Stimulated activated effector memory CD8-positive, alpha-beta T cell treated with anti-CD3 and anti-CD28 coated beads, Interleukin-12 subunit alpha, Interleukin-12 subunit beta, amount 100 ng/mL, for 72 hours (primary cell): Measurements from ENCODE around the gene DPP9.
A peak's percentile ranks its signal among the peaks of the same experiment; 100 is the strongest.

ENCODE experiments used
- ATAC-seq: fragments of 150-1000 bp; cut with Tn5 transposase; 2 replicates; pipeline ENCODE4 v1.10.0; 2021
- DNase-seq, 2 donors: peaks; one replicate each; pipeline ENCODE4 v3.0.0; 2021 to 2022; ENCODE audit warnings: low spot score in 2 of 2
- H3K27ac Mint-ChIP-seq: one replicate; pipeline ENCODE4 v1.8.0; 2022; ENCODE audit warnings: mild to moderate bottlenecking, mixed read lengths
- H3K36me3 Mint-ChIP-seq: one replicate; pipeline ENCODE4 v1.8.0; 2022; ENCODE audit warnings: mild to moderate bottlenecking, mixed read lengths
- H3K4me1 Mint-ChIP-seq: one replicate; pipeline ENCODE4 v1.8.0; 2022; ENCODE audit warnings: mixed read lengths
- H3K4me3 Mint-ChIP-seq: one replicate; pipeline ENCODE4 v1.8.0; 2022; ENCODE audit warnings: mild to moderate bottlenecking, mixed read lengths
- H3K9me3 Mint-ChIP-seq: one replicate; pipeline ENCODE4 v1.8.0; 2022; ENCODE audit warnings: mixed read lengths

The DPP9 gene

DNA sequence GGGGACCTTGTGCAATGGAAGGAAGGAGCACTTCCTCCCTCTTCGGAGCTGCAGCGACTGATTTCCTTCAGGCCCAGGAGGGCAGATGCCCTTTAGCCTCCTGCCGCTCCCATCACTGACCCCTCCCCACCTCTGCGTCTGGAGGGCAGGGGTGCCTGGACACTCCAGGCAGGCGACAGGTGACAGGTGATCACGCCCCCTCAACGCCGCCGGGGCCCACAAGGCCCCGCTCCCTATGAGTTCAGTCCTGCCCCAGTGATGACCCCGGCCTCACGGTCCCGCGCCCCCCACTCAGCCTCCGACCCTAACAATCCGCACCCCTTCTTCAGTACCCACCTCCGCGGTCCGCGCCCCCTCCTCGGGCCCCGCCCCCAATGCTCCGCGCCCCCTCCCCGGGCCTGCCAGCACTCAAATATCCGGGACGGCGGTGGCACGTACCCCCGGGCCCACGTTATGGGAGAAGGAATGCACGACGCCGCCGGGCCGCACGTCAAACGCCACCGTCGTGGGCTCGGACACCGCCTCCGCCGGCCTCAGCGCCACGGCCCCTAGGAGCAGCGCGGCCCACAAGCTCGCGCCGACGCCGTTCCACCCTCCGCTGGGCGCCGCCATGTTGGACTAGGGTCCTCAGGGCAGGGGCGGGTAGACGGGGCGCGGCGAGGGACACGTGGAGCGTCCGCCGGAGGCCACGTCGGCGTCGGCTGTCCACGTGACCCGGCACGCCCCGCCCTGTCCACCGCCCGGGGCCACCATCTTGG is 53.7 kb downstream of the DPP9 start, which contains the start of gene MYDGF:
Gene MYDGF (minus strand): TSS at position 620 of the 758 bp plus-strand sequence. CDS start 8 bp downstream, at position 612.
- Mint-ChIP-seq H3K27ac (peak within 1 kb of the TSS; percentile 94), H3K4me1 (peaks cover 10% of the 10 kb centered on the region), H3K36me3 (peaks cover 62% of the 10 kb centered on the region), H3K4me3 (peak within 1 kb of the TSS; percentile 83), H3K9me3 (no peaks in the 10 kb centered on the region)
- DNase-seq (peak; percentile 86 to 95), ATAC-seq (peak; percentile 98)

DNA sequence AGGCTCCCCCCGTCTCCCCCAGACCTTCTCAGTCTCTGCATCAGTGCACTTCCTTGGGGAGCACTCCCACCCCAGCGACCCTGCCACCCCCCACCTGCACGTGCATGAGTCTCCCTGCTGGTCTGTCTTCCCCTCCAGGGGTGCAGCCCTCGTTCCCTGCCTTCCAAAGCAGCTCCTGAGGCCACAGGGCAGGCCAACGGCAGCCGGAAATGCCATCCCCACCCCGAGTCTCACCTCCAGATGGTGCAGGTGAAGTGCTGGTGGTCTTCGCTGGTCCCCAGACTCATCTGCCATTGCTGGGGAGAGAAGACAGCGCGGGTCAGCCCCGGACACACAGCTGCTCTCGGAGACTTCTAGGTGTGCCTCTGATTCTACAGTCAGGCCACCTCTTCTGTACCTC is 59.0 kb downstream of the DPP9 start:
- peaks cover 31% of the 10 kb centered on the region for H3K4me1 Mint-ChIP-seq
- H3K4me3 Mint-ChIP-seq: no peak overlapping the region
- H3K36me3 Mint-ChIP-seq: peaks cover 91% of the 10 kb centered on the region
- H3K9me3 Mint-ChIP-seq: no peaks in the 10 kb centered on the region
- ATAC-seq (no peak), DNase-seq (no peak)
- peak overlapping the region; percentile 67 for H3K27ac Mint-ChIP-seq

DNA sequence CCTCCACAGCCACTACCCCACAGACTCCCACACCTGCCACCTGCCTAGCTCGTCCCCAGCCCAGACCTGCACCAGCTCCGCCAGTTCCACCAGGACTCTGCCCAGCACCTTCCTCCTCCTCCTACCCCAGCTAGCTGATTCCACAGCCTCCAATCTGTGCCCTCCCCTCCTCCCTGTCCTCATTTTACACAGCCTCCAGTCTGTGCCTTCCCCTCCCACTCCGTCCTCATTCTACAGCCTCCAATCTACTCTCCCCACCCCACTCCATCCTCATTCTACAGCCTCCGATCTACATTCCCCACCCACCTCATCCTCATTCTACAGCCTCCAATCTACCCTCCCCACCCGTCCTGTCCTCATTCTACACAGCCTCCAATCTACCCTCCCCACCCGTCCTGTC is 60.8 kb downstream of the DPP9 start:
- Mint-ChIP-seq H3K4me1 (peaks cover 25% of the 10 kb centered on the region), H3K4me3 (no peak overlapping the region), H3K9me3 (no peaks in the 10 kb centered on the region), H3K27ac (no peak overlapping the region), H3K36me3 (peaks cover 91% of the 10 kb centered on the region)
- DNase-seq: no peak
- no peak for ATAC-seq

DNA sequence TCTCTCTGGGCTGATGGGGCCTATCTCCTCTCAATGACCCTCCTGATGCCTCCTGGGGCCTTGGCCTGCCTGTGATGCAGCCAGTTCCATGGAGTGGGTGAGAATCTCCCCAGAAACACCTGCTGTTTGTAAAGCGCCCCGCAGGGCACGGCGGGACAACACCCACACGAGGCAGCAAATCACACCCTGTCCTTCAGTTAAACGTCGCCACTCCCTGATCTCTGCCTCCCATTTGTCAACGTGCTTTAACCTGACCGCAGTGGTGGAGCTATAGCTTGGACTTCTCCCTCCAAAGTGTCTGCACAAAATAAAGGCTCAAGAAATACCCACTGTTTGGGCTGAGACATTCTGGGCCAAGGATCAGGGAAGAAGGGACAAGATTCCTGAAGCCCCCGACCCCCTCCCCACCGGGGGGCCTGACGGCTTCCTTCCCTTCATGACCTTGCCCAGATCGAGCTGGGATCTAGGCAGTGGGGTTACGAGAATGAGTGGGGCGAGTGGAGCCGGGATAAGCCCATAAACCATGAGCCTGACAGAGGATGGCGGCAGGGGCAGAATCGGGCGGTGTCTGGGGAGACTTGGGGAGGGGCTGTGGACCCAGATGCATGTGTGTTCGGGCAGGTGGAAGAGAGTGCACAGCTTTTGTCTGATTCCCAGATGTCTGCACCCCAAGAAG is 61.5 kb downstream of the DPP9 start:
- Mint-ChIP-seq H3K27ac (peak overlapping the region; percentile 83), H3K36me3 (peaks cover 91% of the 10 kb centered on the region), H3K4me1 (peaks cover 25% of the 10 kb centered on the region), H3K9me3 (no peaks in the 10 kb centered on the region), H3K4me3 (no peak overlapping the region)
- ATAC-seq: no peak
- no peak for DNase-seq

DNA sequence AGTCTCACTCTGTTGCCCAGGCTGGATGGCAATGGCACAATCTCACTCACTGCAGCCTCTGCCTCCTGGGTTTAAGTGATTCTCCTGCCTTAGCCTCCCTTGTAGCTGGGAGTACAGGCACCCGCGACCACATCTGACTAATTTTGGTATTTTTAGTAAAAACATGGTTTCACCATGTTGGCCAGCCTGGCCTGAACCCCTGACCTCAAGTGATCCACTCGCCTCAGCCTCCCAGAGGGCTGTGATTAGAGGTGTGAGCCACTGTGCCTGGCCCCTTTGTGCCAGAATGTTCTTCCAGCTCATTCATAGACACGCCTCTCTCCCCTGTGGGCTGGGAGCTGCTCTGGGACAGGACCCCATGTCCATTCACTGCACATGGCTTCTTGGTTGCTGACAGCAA is 62.6 kb downstream of the DPP9 start:
- H3K36me3 Mint-ChIP-seq: peaks cover 91% of the 10 kb centered on the region
- peak; percentile 45 for ATAC-seq
- peaks cover 25% of the 10 kb centered on the region for H3K4me1 Mint-ChIP-seq
- H3K4me3 Mint-ChIP-seq: no peak overlapping the region
- peak overlapping the region; percentile 83 for H3K27ac Mint-ChIP-seq
- H3K9me3 Mint-ChIP-seq: no peaks in the 10 kb centered on the region
- DNase-seq: no peak

DNA sequence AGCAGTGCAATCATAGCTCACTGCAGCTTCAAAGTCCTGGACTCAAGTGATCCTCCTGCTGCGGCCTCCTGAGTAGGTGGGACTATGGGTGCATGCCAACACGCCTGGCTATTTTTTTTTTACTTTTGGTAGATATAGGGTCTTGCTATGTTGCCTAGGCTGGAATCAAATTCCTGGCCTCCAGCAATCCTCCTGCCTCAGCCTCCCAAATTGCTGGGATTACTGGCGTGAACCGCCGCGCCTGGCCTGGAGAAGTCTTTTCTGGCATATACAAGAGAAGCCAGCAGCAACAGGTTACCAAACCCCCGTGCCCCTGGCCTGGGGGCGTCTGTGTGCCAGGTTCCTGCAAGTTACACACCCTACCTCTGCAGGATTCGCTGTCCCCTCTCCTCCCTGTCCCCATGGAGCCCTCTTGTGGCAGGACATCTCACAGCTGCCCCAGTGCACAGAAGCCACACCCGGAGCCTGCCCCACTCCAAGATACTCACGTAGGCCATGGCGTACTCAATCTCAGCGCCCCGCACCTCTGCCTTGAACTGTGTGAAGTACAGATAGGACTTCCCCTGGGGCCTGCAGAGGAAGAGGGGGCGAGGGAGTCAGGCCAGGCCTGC is 63.4 kb downstream of the DPP9 start:
- H3K4me1 Mint-ChIP-seq: peaks cover 25% of the 10 kb centered on the region
- H3K4me3 Mint-ChIP-seq: no peak overlapping the region
- no peaks in the 10 kb centered on the region for H3K9me3 Mint-ChIP-seq
- H3K27ac Mint-ChIP-seq: no peak overlapping the region
- ATAC-seq: peak; percentile 16
- DNase-seq: no peak
- peaks cover 91% of the 10 kb centered on the region for H3K36me3 Mint-ChIP-seq

DNA sequence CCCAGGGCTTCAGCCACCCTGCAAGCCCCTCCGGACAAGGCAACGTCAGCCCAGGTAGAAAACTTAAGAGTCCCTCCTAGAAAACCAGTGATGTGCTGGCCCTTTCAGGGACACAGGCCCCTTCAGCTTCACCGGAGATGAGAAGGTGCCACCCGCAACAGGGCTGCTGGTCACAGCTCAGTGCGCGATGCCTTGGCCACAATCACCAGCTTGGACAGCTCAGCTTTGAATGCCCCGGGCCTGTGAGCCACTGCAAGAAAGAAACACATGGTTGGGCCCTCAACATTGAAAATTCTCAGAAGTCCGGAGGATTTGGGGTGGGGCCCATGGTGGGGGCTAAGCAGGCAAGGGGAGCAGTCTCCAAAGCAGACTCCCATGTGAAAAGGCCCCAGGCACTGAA is 65.8 kb downstream of the DPP9 start:
- Mint-ChIP-seq H3K27ac (peak overlapping the region; percentile 29), H3K36me3 (peaks cover 97% of the 10 kb centered on the region), H3K4me1 (peaks cover 18% of the 10 kb centered on the region), H3K9me3 (no peaks in the 10 kb centered on the region), H3K4me3 (no peak overlapping the region)
- DNase-seq (no peak), ATAC-seq (no peak)

DNA sequence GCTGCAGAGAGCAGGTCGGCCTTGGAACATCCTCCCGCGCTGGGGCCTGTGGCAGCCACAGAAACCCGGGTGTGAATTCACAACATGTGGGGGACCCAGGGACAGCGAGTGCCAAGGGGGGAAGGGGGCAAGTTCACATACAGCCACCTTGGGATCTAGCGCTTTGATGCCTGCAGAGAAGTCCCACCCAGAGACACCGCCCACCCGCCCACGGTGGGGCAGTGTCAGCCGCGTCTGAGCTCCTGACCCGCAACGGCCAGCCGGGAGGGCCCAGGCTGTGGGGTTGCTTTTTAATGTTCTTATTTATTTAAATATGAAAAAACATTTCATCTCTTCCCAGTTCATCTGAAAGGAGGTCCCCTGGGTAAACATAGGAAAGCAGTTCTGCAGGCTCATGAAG is 66.4 kb downstream of the DPP9 start:
- peaks cover 95% of the 10 kb centered on the region for H3K36me3 Mint-ChIP-seq
- peak overlapping the region; percentile 29 for H3K27ac Mint-ChIP-seq
- ATAC-seq (no peak), DNase-seq (no peak)
- H3K4me3 Mint-ChIP-seq: no peak overlapping the region
- peaks cover 12% of the 10 kb centered on the region for H3K4me1 Mint-ChIP-seq
- no peaks in the 10 kb centered on the region for H3K9me3 Mint-ChIP-seq

DNA sequence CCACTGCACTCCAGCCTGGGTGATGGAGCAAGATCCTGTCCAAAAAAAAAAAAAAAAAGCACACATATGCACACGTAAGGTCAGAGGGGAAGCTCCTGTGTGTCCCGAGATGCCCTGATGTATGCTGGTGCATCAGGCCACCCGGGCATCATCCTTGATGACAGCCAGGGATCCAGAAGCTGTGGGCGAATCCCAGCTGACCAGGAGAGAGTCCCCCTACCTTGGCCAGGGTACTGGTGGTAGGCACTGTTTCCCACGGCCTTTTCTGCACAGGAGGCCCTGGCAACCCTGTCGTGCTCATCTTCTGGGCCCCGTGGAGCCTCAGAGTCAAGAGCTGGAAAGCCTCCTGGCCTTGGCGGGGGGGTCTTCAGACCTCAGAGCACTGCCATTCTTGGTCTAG is 67.5 kb downstream of the DPP9 start:
- DNase-seq: no peak
- ATAC-seq: no peak
- H3K36me3 Mint-ChIP-seq: peaks cover 87% of the 10 kb centered on the region

DNA sequence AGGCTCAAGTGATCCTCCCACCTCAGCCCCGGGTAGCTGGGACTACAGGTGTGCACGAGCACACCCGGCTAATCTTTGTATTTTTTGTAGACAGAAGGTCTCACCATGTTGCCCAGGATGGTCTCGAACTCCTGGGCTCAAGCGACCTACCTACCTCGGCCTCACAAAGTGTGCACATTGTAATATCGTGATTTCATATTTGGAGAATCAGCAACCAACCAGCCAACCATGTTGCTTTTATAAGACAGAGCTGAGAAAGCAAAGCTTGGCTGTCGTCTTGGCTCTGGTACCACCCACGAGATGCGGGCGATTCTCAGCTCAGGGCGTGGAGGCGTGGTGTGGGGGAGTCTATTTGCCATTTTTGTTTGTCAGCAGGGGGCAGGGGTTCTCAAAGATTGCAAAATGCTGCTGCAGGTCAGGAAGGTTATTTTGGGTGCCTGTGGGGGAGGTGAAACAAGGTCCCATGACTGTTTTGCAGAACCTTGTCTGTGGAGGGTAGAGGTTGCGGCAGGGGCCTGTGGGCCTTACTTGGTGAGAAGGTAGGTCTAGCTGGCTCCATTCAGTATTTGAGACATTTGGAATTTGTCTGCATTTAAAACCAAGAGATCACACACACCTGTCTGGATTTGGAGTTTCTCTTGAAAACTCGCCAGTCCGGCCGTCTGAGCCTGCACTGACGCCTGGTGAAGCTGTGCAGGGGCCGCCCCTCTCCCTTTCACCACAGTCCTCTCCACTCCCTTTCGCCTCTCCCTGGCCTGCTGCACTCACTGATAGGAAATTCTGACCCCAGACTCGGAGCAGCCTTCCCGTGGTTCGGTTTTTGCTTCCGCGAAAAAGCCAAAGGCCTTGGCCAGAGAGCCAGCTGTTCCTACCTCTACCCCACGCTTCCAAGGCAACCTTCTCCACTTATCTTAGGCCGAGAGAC is 68.9 kb downstream of the DPP9 start:
- H3K4me3 Mint-ChIP-seq: no peak overlapping the region
- H3K27ac Mint-ChIP-seq: peak overlapping the region; percentile 17
- H3K36me3 Mint-ChIP-seq: peaks cover 78% of the 10 kb centered on the region
- no peaks in the 10 kb centered on the region for H3K4me1 Mint-ChIP-seq
- ATAC-seq (no peak), DNase-seq (no peak)
- no peaks in the 10 kb centered on the region for H3K9me3 Mint-ChIP-seq

More for the DNA sequence above, 67.5 kb downstream of the DPP9 start:
- peaks cover 2% of the 10 kb centered on the region for H3K4me1 Mint-ChIP-seq
- H3K4me3 Mint-ChIP-seq: no peak overlapping the region
- no peak overlapping the region for H3K27ac Mint-ChIP-seq
- H3K9me3 Mint-ChIP-seq: no peaks in the 10 kb centered on the region

DNA sequence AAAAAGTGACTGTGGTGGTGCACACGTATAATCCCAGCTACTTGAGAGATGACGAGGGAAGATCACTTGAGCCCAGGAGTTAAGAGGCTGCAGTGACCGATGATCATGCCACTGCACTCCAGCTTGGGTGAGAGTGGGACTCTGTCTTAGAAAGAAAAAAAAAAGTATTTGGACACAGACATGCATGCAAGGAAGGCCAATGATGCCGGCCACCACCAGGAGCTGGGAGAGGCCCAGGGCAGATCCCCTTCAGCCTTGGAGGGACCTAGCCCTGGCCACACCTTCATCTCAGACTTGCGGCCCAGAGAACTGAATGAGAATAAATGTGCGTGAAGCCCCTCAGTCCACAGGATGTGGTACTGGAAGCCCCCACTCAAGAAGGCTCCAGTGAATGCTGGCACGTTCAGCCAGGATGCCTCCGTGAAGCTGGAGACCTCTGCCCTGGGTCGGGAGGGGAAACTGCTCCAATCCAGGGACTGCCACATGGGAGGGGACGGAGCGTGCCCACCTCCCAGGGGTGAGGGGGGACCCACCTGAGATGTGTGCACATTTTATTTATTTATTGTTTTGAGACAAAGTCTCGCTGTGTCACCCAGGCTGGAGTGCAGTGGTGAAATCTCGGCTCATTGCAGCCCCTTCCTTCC is 69.7 kb downstream of the DPP9 start:
- DNase-seq (no peak), ATAC-seq (no peak)
- no peaks in the 10 kb centered on the region for H3K9me3 Mint-ChIP-seq
- H3K4me3 Mint-ChIP-seq: no peak overlapping the region
- peaks cover 5% of the 10 kb centered on the region for H3K4me1 Mint-ChIP-seq
- peak overlapping the region; percentile 17 for H3K27ac Mint-ChIP-seq
- peaks cover 78% of the 10 kb centered on the region for H3K36me3 Mint-ChIP-seq

DNA sequence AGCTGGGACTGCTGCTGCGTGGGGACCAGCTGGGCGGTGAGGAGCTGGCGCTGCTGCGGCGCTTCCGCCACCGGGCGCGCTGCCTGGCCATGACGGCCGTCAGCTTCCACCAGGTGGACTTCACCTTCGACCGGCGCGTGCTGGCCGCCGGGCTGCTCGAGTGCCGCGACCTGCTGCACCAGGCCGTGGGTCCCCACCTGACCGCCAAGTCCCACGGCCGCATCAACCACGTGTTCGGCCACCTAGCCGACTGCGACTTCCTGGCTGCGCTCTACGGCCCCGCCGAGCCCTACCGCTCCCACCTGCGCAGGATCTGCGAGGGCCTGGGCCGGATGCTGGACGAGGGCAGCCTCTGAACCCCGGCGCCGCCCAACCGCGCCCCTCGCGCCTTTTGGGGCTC is 71.6 kb downstream of the DPP9 start:
- Mint-ChIP-seq H3K36me3 (peaks cover 69% of the 10 kb centered on the region), H3K4me3 (no peak overlapping the region), H3K9me3 (no peaks in the 10 kb centered on the region), H3K27ac (no peak overlapping the region), H3K4me1 (peaks cover 5% of the 10 kb centered on the region)
- DNase-seq (no peak), ATAC-seq (no peak)

DNA sequence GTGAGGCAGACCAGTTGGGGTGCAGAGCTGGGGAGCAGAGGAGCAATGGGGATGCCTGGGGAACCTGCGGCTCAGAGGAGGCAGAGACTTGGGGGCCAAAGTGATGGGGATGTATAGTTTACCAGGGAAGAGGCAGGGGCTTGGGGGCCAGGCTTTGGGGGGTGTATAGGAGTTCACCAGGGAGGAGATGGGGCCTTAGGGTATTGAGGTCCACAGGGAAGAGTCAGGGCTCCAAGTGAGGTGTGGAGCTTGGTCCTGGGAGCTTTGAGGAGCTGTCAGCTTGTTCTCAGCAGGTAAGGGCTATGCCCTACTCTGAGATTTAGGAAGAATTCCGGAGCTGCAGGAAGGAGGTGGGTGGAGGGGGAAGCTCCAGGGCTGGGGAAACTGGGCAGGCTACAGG is 73.5 kb downstream of the DPP9 start:
- H3K4me1 Mint-ChIP-seq: peaks cover 5% of the 10 kb centered on the region
- ATAC-seq (no peak), DNase-seq (no peak)
- H3K4me3 Mint-ChIP-seq: no peak overlapping the region
- H3K36me3 Mint-ChIP-seq: peaks cover 61% of the 10 kb centered on the region
- peak overlapping the region; percentile 61 for H3K27ac Mint-ChIP-seq
- H3K9me3 Mint-ChIP-seq: no peaks in the 10 kb centered on the region

DNA sequence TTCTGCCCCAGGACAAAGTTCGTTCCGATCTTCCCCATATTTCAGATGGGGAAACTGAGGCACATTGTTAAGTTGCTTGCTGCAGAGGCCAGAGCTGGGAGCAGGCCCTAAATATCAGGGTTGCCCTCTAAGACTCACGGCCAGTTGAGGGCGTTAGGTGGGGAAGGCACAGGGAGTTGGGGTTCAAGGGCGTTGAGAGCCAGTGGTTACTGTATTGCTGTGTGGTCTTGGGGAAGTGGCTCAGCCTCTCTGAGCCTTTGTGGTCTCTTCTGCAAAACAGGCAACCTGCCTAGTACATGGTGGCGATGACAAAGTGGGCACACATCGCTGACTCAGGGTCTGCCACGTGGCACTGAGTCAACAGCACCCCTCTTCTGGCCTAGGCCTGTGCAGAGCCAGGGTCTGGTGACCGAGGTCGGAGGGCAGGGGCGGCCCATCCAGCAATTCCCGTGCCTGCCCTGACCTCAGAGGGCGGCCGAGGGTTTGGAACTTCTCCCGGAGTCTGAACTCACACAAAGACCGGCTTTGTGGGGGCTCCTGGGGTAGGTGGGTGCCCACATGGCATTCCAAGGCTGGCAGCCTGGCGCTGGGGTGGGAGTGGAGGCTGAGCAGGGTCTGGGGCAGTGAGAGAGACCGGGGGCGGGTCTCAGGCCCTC is 74.1 kb downstream of the DPP9 start:
- peak; percentile 48 for ATAC-seq

More for the DNA sequence above, 74.1 kb downstream of the DPP9 start:
- Mint-ChIP-seq H3K36me3 (peaks cover 55% of the 10 kb centered on the region), H3K4me1 (peaks cover 5% of the 10 kb centered on the region), H3K4me3 (no peak overlapping the region), H3K9me3 (no peaks in the 10 kb centered on the region), H3K27ac (peak overlapping the region; percentile 61)
- DNase-seq: no peak
